SK-N-SH (cell line): Measurements from ENCODE around the gene LIN37. TPM values are rescaled to one million over a fixed set of nuclear protein-coding genes. Genes with fewer than 3 reads are reported as not detected.

Experiments used
- CTCF ChIA-PET: fragments of 300-600, 350-600 bp; formaldehyde crosslinking; extraction: SDS; loops from one replicate; lab custom pipeline; 2021; lab: Yijun Ruan, JAX
- POLR2A ChIA-PET: fragments of 350-600 bp; sonication (Branson Sonifier 250); formaldehyde crosslinking; extraction: SDS; loops from one replicate; lab custom pipeline; 2020; ENCODE audit warnings: antibody characterized with exemption, inconsistent platforms; lab: Yijun Ruan, JAX
- DNase-seq: peaks from one replicate; pipeline ENCODE4 v3.0.0; 2012
- H2AFZ ChIP-seq: fragments of 200-600 bp; sonication (generic); 2 replicates; pipeline ENCODE4 v1.8.1; 2016; ENCODE audit warnings: antibody characterized with exemption, mild to moderate bottlenecking, low read depth
- H3F3A ChIP-seq: fragments of 200-600 bp; sonication (generic); replicated peaks from 2 replicates; pipeline ENCODE3; 2016; ENCODE audit warnings: antibody characterized with exemption, mild to moderate bottlenecking; ENCODE audit not compliant: insufficient read depth
- H3K27ac ChIP-seq, 2 experiments: fragments of 200-500 bp in 1 of 2; fragments of 200-600 bp in 1 of 2; sonication (Bioruptor generic) in 1 of 2; sonication (generic), shearing (Covaris generic) in 1 of 2; 2 replicates each; pipeline versions ENCODE4 v1.5.1 to v1.6.1; 2014 to 2016; ENCODE audit warnings: low read depth in 2 of 2, inconsistent platforms in 1 of 2, low read length in 1 of 2, mild to moderate bottlenecking in 1 of 2, mixed read lengths in 1 of 2
- H3K27me3 ChIP-seq: fragments of 200-600 bp; sonication (generic), shearing (Covaris generic); 2 replicates; pipeline ENCODE4 v1.6.1; 2016; ENCODE audit warnings: mixed run types; ENCODE audit not compliant: insufficient read depth
- H3K36me3 ChIP-seq, 2 experiments: fragments of 200-500 bp in 1 of 2; fragments of 200-600 bp in 1 of 2; sonication (Bioruptor generic) in 1 of 2; sonication (generic) in 1 of 2; replicated peaks in 1 of 2; 2 replicates each; pipeline versions ENCODE3 to v1.5.1; 2014 to 2016; ENCODE audit warnings: low read length in 1 of 2, mild to moderate bottlenecking in 1 of 2; ENCODE audit not compliant: insufficient read depth in 2 of 2, control insufficient read depth in 1 of 2
- H3K4me1 ChIP-seq, 2 experiments: fragments of 200-500 bp in 1 of 2; fragments of 200-600 bp in 1 of 2; sonication (Bioruptor generic) in 1 of 2; sonication (generic), shearing (Covaris generic) in 1 of 2; 2 replicates each; pipeline versions ENCODE4 v1.5.1 to v1.6.1; 2014 to 2016; ENCODE audit warnings: low read depth in 1 of 2, low read length in 1 of 2, mixed run types in 1 of 2; ENCODE audit not compliant: insufficient read depth in 2 of 2, control insufficient read depth in 1 of 2
- H3K4me2 ChIP-seq: fragments of 200-600 bp; sonication (generic), shearing (Covaris generic); 2 replicates; pipeline ENCODE4 v1.6.1; 2017; ENCODE audit warnings: mixed run types
- H3K4me3 ChIP-seq, 2 experiments: fragments of 200-500 bp in 1 of 2; fragments of 200-600 bp in 1 of 2; sonication (Bioruptor generic) in 1 of 2; sonication (generic), shearing (Covaris generic) in 1 of 2; 2 replicates each; pipeline versions ENCODE4 v1.5.1 to v1.8.1; 2014 to 2016; ENCODE audit warnings: low read depth in 2 of 2, inconsistent platforms in 1 of 2, low read length in 1 of 2, mild to moderate bottlenecking in 1 of 2, mixed read lengths in 1 of 2, moderate library complexity in 1 of 2
- H3K79me2 ChIP-seq: fragments of 200-600 bp; sonication (generic); 2 replicates; pipeline ENCODE4 v1.8.1; 2017; ENCODE audit warnings: mild to moderate bottlenecking; ENCODE audit not compliant: insufficient read depth
- H3K9ac ChIP-seq: fragments of 200-600 bp; sonication (generic); 2 replicates; pipeline ENCODE4 v1.6.1; 2017; ENCODE audit warnings: mixed run types
- H3K9me2 ChIP-seq: fragments of 200-600 bp; sonication (generic); 2 replicates; pipeline ENCODE4 v1.6.1; 2017; ENCODE audit warnings: mixed run types
- H3K9me3 ChIP-seq: fragments of 200-600 bp; sonication (generic); 2 replicates; pipeline ENCODE4 v1.6.1; 2017; ENCODE audit warnings: mixed run types, mild to moderate bottlenecking, moderate library complexity
- H4K20me1 ChIP-seq: fragments of 200-600 bp; sonication (generic); 2 replicates; pipeline ENCODE4 v1.6.1; 2017; ENCODE audit warnings: mild to moderate bottlenecking, mixed run types; ENCODE audit not compliant: insufficient read depth
- ELF1 ChIP-seq: IDR thresholded peaks from 2 replicates; pipeline ENCODE4 v1.4.0; 2012
- EZH2phosphoT487 ChIP-seq: fragments of 200-600 bp; sonication (generic); IDR thresholded peaks from 2 replicates; pipeline ENCODE4 v1.6.1; 2017; ENCODE audit warnings: low read depth, mixed run types, mild to moderate bottlenecking, antibody characterized with exemption, moderate library complexity, borderline replicate concordance
- FOSL2 ChIP-seq: IDR thresholded peaks from 2 replicates; pipeline ENCODE4 v1.4.0; 2012; ENCODE audit warnings: low read depth, mild to moderate bottlenecking, moderate library complexity, borderline replicate concordance
- JUND ChIP-seq: IDR thresholded peaks from 2 replicates; pipeline ENCODE4 v1.4.0; 2012
- MAX ChIP-seq: IDR thresholded peaks from 2 replicates; pipeline ENCODE4 v1.4.0; 2012; ENCODE audit warnings: low read depth
- MEF2A ChIP-seq: IDR thresholded peaks from 2 replicates; pipeline ENCODE4 v1.4.0; 2012; ENCODE audit warnings: low read depth, borderline replicate concordance
- NFIC ChIP-seq: IDR thresholded peaks from 2 replicates; pipeline ENCODE4 v1.4.0; 2012; ENCODE audit warnings: borderline replicate concordance
- PBX3 ChIP-seq: IDR thresholded peaks from 2 replicates; pipeline ENCODE4; 2012
- POLR2AphosphoS5 ChIP-seq: IDR thresholded peaks from 2 replicates; pipeline ENCODE4 v1.6.1; 2012; ENCODE audit warnings: low read depth, low read length
- RAD21 ChIP-seq: IDR thresholded peaks from 2 replicates; pipeline ENCODE4 v1.6.1; 2012; ENCODE audit warnings: mild to moderate bottlenecking, low read length
- RCOR1 ChIP-seq: fragments of 150-350 bp; IDR thresholded peaks from 2 replicates; pipeline ENCODE4 v1.6.1; 2017; ENCODE audit warnings: antibody characterized with exemption, low read length
- REST ChIP-seq: IDR thresholded peaks from 2 replicates; pipeline ENCODE4 v1.6.1; 2012; ENCODE audit warnings: mild to moderate bottlenecking, low read depth, low read length, moderate library complexity
- RFX5 ChIP-seq: IDR thresholded peaks from 2 replicates; pipeline ENCODE4 v1.6.1; 2012; ENCODE audit warnings: mild to moderate bottlenecking, improper control_type of control experiment, low read length
- RXRA ChIP-seq: IDR thresholded peaks from 2 replicates; pipeline ENCODE4 v1.4.0; 2012; ENCODE audit warnings: low read depth, mild to moderate bottlenecking, borderline replicate concordance
- SIN3A ChIP-seq: IDR thresholded peaks from 2 replicates; pipeline ENCODE4 v1.6.1; 2012; ENCODE audit warnings: low read depth, mild to moderate bottlenecking, low read length, moderate library complexity, borderline replicate concordance
- SMC3 ChIP-seq: IDR thresholded peaks from 2 replicates; pipeline ENCODE4 v1.6.1; 2012; ENCODE audit warnings: low read depth, low read length, improper control_type of control experiment
- TCF12 ChIP-seq: IDR thresholded peaks from 2 replicates; pipeline ENCODE4 v1.4.0; 2012
- USF2 ChIP-seq: fragments of 150-350 bp; IDR thresholded peaks from 2 replicates; pipeline ENCODE4 v1.6.1; 2017; ENCODE audit warnings: antibody characterized with exemption, low read length, low read depth, borderline replicate concordance
- WGBS: methylation state at CpG from one replicate; pipeline ENCODE4 v1.1.6; 2017; ENCODE audit warnings: low lambda C conversion rate; 5-methylcytosine and 5-hydroxymethylcytosine counted together
- polyA plus RNA-seq, 3 experiments: library from polyadenylated mRNA; depleted of rRNA; stranded (reverse); fragments of >200 nt; gene quantifications; 2 replicates each; pipeline ENCODE4 v1.2.3, GENCODE V29; 2012

Gene LIN37
- polyA plus RNA-seq, 1 of the 3 experiments (the other 2 are of a cell fraction): 21.1 TPM

- TF ChIP-seq MAX (peak; percentile 46), RXRA (no peak), MEF2A (no peak), EZH2phosphoT487 (no peak), JUND (no peak), POLR2AphosphoS5 (peak; percentile 77), SMC3 (no peak), RAD21 (no peak), RCOR1 (no peak), NFIC (no peak), RFX5 (peak; percentile 84), ELF1 (peak; percentile 55; the same call in 1 of the 2 replicates), PBX3 (peak; percentile 82), TCF12 (no peak)
These were observed 7.8 kb upstream of the LIN37 start (continued) for GRCh38 chr19:35740423-35741202.

GRCh38 chr19:35741203-35741515, 7.2 kb upstream of the LIN37 start:
- POLR2A ChIA-PET: interaction anchor here (1.2 to 2.0 kb wide), 7 partner anchors 11 to 93 kb away, joined by 3 to 10 read pairs (median 4); partner anchors contain the start of genes COX6B1 and HSPB6

GRCh38 chr19:35742121-35742724, 6.2 kb upstream of the LIN37 start, which contains the start of gene IGFLR1:
Gene IGFLR1 (minus strand): TSS chr19:35742452. CDS start chr19:35741180, 1,272 bp downstream.
- WGBS: 89% methylated on average over 9 of the region's 9 CpGs
- no peaks in the 10 kb centered on the region for H4K20me1 ChIP-seq
- CTCF ChIA-PET: no interaction called here
- peaks cover 15% of the 10 kb centered on the region for H3F3A ChIP-seq
- H3K9me2 ChIP-seq: no peaks in the 10 kb centered on the region
- no peak within 1 kb of the TSS for H3K9ac ChIP-seq
- no peaks in the 10 kb centered on the region for H3K9me3 ChIP-seq
- peaks cover 17% of the 10 kb centered on the region for H3K79me2 ChIP-seq
- H3K4me3 ChIP-seq: no peak within 1 kb of the TSS; a peak in 1 of 4 replicates
- H3K27ac ChIP-seq: peak within 1 kb of the TSS in 1 of 2 experiments; percentile 90; a peak in 2 of 4 replicates
- no peak for DNase-seq
- H3K27me3 ChIP-seq: no peaks in the 10 kb centered on the region
- peaks cover 4 to 25% of the 10 kb centered on the region in 2 experiments; a peak in 3 of 4 replicates for H3K4me1 ChIP-seq
- H2AFZ ChIP-seq: no peak within 1 kb of the TSS
- no peak within 1 kb of the TSS for H3K4me2 ChIP-seq
- peaks cover 6 to 20% of the 10 kb centered on the region in 2 experiments for H3K36me3 ChIP-seq
- POLR2A ChIA-PET: no interaction called here
- TF ChIP-seq SIN3A (no peak), REST (no peak), USF2 (no peak)

More at GRCh38 chr19:35741203-35741515, 7.2 kb upstream of the LIN37 start:
- Histone ChIP-seq H2AFZ (peak overlapping the region; percentile 95; the same call in 1 of the 2 replicates), H3K9me3 (no peaks in the 10 kb centered on the region), H3K36me3 (peaks cover 6 to 29% of the 10 kb centered on the region in 2 experiments), H3K27ac (peak overlapping the region; percentile 63 to 90; a peak in 3 of 4 replicates), H3K4me3 (peak overlapping the region; percentile 63 to 88), H3K9me2 (no peaks in the 10 kb centered on the region), H3F3A (peaks cover 12% of the 10 kb centered on the region), H3K4me1 (peaks cover 4 to 20% of the 10 kb centered on the region in 2 experiments; a peak in 2 of 4 replicates), H4K20me1 (no peaks in the 10 kb centered on the region), H3K9ac (peak overlapping the region; percentile 49; the same call in 1 of the 2 replicates), H3K27me3 (no peaks in the 10 kb centered on the region), H3K4me2 (peak overlapping the region; percentile 97), H3K79me2 (peaks cover 6% of the 10 kb centered on the region)
- DNase-seq: no peak
- CTCF ChIA-PET: interaction anchor here (0.6 to 1.6 kb wide), 6 partner anchors 19 to 697 kb away, joined by 3 to 7 read pairs (median 4); partner anchors contain the start of gene COX6B1
- no peak for TF ChIP-seq MEF2A
- TF ChIP-seq FOSL2: no peak
- WGBS: 19% methylated on average over 11 of the region's 12 CpGs
